ENCODE data around the gene LGR6.
"Not testable (repeated sequence)": the region's sequence is repeated elsewhere in the genome, so short reads cannot be mapped to it uniquely, and the experiment has no call there.

LGR6 gene

DNA sequence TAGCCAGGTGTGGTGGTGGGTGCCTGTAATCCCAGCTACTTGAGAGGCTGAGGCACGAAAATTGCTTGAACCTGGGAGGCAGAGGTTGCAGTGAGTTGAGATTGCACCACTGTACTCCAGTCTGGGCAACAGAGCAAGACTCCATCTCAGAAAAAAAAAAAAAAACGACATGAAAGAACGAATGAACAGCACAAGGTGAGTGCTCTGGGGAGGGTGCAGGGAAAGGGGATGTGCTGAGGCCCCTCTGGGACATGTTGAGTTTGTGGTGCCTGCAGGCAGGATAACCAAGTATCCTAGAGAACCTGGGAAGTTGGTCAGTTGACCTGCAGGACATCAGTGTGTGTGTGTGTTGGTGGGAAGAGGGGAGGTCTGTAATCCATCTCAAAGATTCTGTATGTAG is 46.6 kb downstream of the LGR6 start:
- not testable (repeated sequence) for DNase-seq (ENCODE audit: low read depth)

DNA sequence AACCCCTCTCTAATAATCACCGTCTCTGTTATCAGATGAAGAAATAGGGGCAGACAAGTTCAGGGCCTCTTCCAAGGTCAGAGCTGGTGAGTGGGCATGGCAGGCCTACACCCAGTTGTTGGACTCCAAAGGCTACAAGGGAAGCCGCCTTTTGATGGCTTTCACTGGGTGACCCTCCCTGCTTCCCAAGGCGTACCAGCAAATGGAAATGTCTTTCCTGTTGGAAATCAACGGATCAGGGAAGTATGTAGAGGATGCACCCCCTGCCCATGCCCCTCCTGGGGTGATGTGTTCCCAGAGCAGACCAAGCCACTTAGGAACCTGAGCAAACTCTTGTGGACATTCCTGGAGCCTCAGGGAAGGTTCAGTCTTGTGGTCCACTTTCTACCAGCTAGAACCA is 47.4 kb downstream of the LGR6 start:
- no peak for DNase-seq (ENCODE audit: low read depth)

DNA sequence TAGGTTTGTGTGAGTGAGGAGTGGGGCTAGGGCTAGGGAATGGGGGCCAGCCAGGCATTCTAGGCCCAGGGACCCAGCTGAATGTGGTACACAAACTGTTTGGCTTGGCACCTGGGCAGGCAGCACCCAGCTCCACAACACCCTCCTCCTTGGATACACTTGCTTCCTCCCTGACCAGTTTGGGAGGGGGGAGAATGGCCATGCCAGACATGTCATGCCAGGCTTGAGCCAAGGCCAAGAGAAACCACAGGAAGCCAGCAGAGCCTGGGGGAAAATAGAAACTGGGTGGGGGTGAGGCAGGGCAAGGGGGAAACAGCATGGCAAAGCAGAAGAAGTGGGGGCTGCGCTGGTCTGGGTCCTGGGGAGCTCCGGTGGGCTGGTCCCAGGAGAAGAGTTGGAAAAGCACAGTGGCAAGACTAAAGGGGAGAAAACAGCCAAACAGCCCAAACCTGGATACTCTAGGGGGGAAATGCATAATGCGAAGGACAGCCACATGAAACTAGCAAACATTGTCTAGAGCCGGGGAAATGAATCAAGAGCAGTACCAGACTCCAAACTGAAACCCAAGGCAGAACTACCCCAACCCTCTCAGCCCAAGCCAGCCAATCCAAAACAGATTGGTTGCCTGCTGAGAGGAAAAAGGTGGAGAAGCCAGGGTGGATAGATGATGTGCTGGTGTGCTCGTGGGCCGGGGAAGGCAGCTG is 47.9 kb downstream of the LGR6 start:
- DNase-seq (ENCODE audit: low read depth): no peak

DNA sequence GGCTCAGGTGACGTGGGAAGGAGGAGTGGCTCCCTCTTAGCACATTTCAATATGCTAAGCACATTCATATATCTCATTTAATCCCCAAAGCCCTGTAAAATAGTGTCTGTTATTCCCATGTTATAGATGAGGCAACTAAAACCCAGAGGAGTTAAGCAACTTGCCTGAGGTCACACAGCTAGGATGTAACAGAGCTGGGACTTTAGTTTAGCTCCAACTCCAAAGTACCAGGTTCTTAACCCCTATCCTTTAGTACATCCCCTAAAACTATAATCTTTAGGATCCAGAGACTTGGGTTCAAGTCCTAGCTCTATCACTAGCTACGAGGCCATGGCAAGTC is 48.5 kb downstream of the LGR6 start:
- DNase-seq (ENCODE audit: low read depth): no peak

- no peak for DNase-seq (ENCODE audit: low read depth)
Observed at GRCh38 chr1:202243006-202243405, 49.4 kb downstream of the LGR6 start.

GRCh38 chr1:202244841-202245261 is 51.3 kb downstream of the LGR6 start:
- no peak for DNase-seq (ENCODE audit: low read depth)

GRCh38 chr1:202245391-202245790 is 51.8 kb downstream of the LGR6 start:
- DNase-seq (ENCODE audit: low read depth): no peak

- no peak for DNase-seq (ENCODE audit: low read depth)
Observed at GRCh38 chr1:202247104-202247503, 53.5 kb downstream of the LGR6 start.

DNA sequence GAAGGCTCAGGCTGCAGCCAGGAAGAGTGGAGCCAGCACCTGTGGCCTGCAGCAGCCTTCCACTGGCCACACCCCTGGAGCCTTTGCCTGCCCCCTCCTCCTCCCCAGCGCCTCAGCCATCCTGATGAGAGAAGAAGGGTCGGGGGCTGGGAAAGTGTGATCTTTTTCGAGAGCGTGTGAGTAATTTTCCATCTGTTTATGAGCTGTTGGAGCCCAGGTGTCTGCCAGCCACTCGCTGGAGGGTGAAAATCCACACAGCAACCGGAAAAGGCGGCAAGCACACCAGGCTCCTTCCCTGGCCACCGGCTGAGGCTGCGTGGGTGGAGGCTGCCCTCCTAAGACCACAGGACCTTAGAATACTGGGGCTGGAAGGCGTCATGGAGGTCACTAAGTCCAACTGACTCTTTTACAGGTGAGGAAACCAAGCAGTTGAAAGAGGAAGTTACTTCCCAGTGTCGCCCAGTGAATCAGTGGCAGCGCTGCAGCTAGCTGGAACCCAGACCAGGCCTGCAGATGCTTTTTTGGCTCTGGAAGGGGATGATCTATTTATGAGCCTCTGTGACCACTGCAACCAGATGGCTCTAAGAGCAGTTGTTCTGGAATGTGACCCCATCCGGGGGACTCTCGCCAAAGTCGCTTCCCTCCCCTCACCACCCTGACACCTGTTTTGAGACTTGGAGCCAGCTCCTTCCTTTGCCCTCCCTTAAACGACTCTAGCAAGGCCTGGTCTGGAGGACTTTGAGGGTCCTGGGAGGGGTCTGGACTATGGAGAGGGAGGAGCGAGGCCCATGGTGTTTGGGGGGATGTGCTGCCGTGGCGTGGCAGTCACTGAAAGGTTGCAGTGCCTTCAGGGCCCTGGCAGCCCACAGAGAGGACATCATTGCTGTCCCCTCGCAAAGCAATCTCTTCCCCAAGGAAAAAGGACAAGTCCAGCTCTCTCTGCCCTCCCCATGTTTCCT is 54.5 kb downstream of the LGR6 start:
- DNase-seq (ENCODE audit: low read depth): no peak

GRCh38 chr1:202248861-202249260 is 55.3 kb downstream of the LGR6 start:
- no peak for DNase-seq (ENCODE audit: low read depth)

GRCh38 chr1:202249436-202249835 is 55.8 kb downstream of the LGR6 start:
- no peak for DNase-seq (ENCODE audit: low read depth)

- peak; percentile 22 for DNase-seq (ENCODE audit: low read depth)
Observed at GRCh38 chr1:202249846-202250245, 56.2 kb downstream of the LGR6 start.

GRCh38 chr1:202250982-202251381 is 57.4 kb downstream of the LGR6 start:
- DNase-seq (ENCODE audit: low read depth): no peak

DNA sequence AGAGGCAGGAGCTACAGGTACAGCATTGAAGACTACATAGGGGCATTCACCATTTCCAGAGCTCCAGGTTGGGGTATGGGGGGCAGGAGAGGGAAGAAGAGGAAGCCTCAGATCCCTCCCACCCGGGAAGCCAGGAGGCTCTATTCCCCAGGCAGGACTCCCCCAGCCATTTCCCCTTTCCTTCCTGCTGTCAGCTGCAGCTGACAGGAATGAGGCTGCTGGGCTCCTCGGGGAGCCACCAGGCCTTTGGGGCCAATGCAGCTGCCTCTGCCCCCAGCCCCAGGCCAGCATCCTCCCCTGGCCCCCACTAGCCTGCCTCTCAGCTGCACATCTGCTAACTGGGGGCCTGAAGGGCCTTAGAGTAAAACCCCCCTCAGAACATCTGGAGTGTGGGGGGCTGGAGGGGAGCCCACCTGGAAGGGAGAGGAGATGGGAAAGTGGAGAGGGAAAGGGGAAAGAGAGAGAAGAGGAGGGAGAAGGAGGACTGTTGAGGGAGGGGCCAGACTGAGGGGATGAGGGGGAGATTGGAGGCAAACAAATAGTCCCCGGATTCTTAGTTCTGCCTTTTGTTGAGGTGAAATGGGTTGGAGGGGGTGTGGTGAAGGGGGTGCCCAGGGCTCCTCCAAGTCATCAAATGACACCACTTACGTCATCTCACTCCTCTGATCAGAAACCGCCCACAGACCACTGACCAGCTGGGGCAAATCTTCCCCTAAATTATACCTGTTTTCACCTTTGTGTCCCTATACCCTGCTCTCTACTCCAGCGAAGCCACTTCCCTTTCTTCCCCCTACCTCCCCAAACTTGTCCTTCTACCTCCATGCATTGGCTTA is 58.0 kb downstream of the LGR6 start:
- DNase-seq (ENCODE audit: low read depth): no peak

GRCh38 chr1:202252271-202252670 is 58.7 kb downstream of the LGR6 start:
- no peak for DNase-seq (ENCODE audit: low read depth)

DNA sequence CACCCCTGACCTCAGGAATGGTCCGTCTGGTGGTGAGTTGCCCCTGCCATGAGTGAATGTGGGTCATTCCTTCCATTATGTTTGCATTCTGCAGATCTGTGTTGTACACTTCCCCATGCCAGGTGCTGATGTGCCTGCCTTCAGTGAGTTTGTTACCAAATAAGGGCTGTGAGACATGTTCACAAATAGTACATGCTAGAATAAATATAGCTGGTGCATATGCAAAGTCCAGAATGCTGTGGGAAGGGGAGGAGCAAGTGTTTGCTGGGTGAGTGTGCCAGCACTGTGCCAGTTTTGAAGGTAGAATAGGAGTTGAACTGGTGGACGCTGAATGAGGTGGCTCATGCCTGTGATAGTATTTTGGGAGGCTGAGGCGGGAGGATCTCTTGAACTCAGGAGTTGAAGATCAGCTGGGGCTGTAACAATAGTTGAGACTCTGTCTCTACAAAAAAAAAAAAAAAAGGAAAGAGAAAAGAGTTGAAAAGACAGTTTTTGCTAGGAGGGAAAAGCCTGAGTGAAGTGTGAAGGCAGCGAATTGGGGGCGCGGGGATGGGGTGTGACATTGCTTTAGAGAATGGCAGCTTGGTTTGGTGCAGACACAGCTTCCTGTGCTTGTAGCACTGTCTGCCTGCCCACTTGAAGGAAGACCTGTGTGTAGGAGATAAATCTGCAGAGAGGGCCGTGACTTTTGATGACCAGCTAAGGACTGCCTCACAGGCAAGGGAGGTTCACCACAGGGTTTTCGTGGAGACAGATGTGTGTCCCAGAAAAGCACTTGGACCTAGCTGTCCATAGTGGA is 61.1 kb downstream of the LGR6 start:
- no peak for DNase-seq (ENCODE audit: low read depth)

GRCh38 chr1:202255343-202255742 is 61.7 kb downstream of the LGR6 start:
- DNase-seq (ENCODE audit: low read depth): no peak

DNA sequence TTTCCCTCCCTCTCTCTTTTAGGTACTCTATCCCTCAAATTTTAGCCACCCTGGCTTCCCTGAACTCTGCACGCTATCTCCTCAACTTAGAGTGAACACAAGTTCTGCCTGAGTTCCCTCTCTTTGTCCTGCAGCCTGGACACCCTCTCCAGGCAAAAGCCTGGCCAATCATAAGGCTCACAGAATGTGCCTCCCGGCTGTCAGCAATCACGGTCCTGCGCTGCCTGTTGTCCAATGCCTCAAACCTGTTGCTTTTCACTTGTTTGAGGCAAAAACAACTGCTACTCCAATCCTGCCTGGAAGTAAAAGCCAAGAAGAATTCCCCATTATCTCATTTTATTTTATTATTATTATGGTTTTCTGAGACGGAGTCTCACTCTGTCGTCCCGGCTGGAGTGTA is 66.1 kb downstream of the LGR6 start:
- no peak for DNase-seq (ENCODE audit: low read depth)

DNA sequence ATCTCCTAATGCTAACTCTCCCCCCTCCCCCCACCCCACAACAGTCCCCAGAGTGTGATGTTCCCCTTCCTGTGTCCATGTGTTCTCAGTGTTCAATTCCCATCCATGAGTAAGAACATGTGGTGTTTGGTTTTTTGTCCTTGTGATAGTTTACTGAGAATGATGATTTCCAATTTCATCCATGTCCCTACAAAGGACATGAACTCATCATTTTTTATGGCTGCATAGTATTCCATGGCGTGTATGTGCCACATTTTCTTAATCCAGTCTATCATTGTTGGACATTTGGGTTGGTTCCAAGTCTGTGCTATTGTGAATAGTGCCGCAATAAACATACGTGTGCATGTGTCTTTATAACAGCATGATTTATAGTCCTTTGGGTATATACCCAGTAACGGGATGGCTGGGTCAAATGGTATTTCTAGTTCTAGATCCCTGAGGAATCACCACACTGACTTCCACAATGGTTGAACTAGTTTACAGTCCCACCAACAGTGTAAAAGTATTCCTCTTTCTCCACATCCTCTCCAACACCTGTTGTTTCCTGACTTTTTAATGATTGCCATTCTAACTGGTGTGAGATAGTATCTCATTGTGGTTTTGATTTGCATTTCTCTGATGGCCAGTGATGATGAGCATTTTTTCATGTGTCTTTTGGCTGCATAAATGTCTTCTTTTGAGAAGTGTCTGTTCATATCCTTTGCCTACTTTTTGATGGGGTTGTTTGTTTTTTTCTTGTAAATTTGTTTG is 67.8 kb downstream of the LGR6 start:
- not testable (repeated sequence) for DNase-seq (ENCODE audit: low read depth)

- no peak for DNase-seq (ENCODE audit: low read depth)
Observed at GRCh38 chr1:202263628-202264027, 70.0 kb downstream of the LGR6 start.

GRCh38 chr1:202264300-202264699 is 70.7 kb downstream of the LGR6 start:
- no peak for DNase-seq (ENCODE audit: low read depth)

Measured in stromal cell of bone marrow (primary cell).